Uterus (tissue), 2 donors: ENCODE measurements around the gene CLDND2.

Experiments
- POLR2A ChIP-seq, 2 donors: fragments of 450-650 bp; IDR thresholded peaks; one replicate each; pipeline ENCODE4 v1.6.1; 2016; ENCODE audit warnings: antibody characterized with exemption in 2 of 2, mild to moderate bottlenecking in 1 of 2, moderate library complexity in 1 of 2
- TF ChIP-seq, protein P1 (sequence below), 4 experiments: fragments of 200-600 bp in 2 of 4; fragments of 450-650 bp in 2 of 4; sonication (generic) in 2 of 4; IDR thresholded peaks; one replicate each; pipeline ENCODE4 v1.5.1; 2016 to 2019; ENCODE audit warnings: antibody characterized with exemption in 4 of 4, mild to moderate bottlenecking in 2 of 4, moderate library complexity in 1 of 4

GRCh38 chr19:51372649-51373504, 4.1 kb upstream of the CLDND2 start, which contains the start of gene NKG7:
- no peak for TF ChIP-seq POLR2A (IDR thresholded peaks at IDR 0.05)
- TF ChIP-seq, protein P1, sequence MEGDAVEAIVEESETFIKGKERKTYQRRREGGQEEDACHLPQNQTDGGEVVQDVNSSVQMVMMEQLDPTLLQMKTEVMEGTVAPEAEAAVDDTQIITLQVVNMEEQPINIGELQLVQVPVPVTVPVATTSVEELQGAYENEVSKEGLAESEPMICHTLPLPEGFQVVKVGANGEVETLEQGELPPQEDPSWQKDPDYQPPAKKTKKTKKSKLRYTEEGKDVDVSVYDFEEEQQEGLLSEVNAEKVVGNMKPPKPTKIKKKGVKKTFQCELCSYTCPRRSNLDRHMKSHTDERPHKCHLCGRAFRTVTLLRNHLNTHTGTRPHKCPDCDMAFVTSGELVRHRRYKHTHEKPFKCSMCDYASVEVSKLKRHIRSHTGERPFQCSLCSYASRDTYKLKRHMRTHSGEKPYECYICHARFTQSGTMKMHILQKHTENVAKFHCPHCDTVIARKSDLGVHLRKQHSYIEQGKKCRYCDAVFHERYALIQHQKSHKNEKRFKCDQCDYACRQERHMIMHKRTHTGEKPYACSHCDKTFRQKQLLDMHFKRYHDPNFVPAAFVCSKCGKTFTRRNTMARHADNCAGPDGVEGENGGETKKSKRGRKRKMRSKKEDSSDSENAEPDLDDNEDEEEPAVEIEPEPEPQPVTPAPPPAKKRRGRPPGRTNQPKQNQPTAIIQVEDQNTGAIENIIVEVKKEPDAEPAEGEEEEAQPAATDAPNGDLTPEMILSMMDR (IDR thresholded peaks at IDR 0.05), result no peak
